Activated CD8-positive, alpha-beta memory T cell treated with anti-CD3 and anti-CD28 coated beads for 48 hours (primary cell): Measurements from ENCODE around the gene TUBD1.

Experiments
- DNase-seq, 3 experiments: peaks; one replicate each; pipeline ENCODE4 v3.0.0-alpha.2; 2020; ENCODE audit warnings: low read depth in 2 of 3, low spot score in 2 of 3

Gene TUBD1

GRCh38 chr17:59826706-59827453 is 65.9 kb downstream of the TUBD1 start:
- DNase-seq, result no peak

GRCh38 chr17:59825533-59826322 is 67.0 kb downstream of the TUBD1 start:
- no peak for DNase-seq

DNA sequence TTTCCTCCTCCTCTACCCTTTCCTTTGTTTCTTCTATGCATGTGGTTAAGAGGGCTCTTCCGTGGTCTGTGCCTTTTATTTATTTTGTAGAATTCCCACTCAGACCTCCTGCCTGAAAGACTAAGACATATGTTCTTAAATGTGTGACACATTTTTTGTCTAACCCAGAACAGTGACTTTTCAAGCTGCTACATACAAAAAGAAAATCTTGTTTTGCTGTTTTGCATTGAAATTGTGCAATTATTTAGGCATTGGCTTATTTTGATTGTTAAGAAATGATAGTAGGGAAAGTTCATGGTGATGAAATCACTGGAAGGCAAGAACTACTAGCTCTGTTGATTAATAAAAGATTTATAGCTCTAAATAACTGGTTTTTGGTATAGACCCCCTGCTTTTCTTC is 76.8 kb downstream of the TUBD1 start:
- DNase-seq, result no peak

- no peak for DNase-seq
Observed at GRCh38 chr17:59814685-59815084, 78.1 kb downstream of the TUBD1 start.

DNA sequence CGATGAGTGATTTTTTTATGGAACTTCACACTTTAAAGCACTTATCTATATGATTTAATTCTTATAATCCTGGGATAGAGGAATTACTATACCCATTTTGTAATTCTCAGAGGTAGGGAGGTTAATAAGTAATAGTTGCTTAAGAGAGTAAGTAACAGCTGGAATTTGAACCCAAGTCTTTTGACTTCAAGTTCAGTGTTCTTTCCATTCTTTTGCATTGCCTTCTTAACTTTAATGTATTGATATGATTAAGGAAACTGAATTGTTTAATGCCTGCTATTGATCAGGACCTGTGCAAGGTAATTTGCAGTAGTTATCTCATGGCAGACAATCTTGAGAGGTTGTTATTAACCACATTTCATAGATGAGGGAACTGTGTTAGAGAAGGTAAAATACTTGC is 78.5 kb downstream of the TUBD1 start:
- no peak for DNase-seq

DNA sequence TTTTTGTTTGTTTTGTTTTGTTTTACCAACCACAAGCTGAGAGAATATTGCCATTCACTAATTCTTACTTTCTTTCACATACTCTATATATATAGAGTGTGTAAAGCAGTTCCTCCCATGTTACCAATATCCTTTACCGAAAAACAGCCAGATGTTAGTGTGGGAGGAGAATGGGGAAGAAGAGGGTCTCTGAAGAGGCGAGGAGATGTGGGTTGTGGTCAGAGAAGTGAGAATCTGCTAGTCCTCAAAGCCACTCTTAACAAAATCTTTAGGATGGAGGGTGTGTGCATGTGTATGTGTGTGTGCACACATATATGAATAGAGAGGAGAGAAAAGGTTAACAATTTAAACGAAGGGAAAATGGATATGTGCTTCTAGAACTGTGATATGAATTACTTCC is 80.6 kb downstream of the TUBD1 start:
- no peak for DNase-seq

GRCh38 chr17:59811209-59811608 is 81.5 kb downstream of the TUBD1 start:
- no peak for DNase-seq

DNA sequence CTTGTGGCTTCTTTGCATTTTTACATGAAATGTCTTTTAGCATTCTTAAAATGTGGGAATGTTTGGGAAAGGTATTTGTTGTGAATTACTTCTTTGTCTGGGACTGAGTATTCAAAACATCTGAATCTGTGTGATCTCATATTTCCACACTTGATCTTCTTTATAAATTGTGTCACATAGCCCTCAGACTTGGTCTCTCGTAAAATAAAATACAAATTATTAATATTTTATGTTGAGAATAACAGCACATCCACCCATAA is 81.9 kb downstream of the TUBD1 start:
- DNase-seq, result no peak
